Muscle of leg (tissue), 11 donors: ENCODE data around the gene SBNO2. TPM values are rescaled to one million over a fixed set of nuclear protein-coding genes. Genes with fewer than 3 reads are reported as not detected.
A peak's percentile ranks its signal among the peaks of the same experiment; 100 is the strongest.

Source experiments
- DNase-seq: peaks from one replicate; pipeline ENCODE4 v3.0.0; 2013
- H3K27ac ChIP-seq: one replicate; pipeline ENCODE4 v1.5.1; 2013; ENCODE audit warnings: mild to moderate bottlenecking, low read length, control low read depth
- H3K27me3 ChIP-seq: one replicate; pipeline ENCODE4 v1.6.1; 2013; ENCODE audit warnings: low read length; ENCODE audit not compliant: control insufficient read depth, insufficient read depth
- H3K36me3 ChIP-seq: one replicate; pipeline ENCODE4 v1.6.1; 2013; ENCODE audit warnings: low read length; ENCODE audit not compliant: control insufficient read depth, insufficient read depth
- H3K4me1 ChIP-seq: one replicate; pipeline ENCODE4 v1.6.1; 2013; ENCODE audit warnings: low read length; ENCODE audit not compliant: control insufficient read depth, insufficient read depth
- H3K4me3 ChIP-seq: one replicate; pipeline ENCODE4 v1.5.1; 2013; ENCODE audit warnings: low read length, control low read depth
- H3K9me3 ChIP-seq: replicated peaks from 2 replicates; pipeline ENCODE4 v1.6.1; 2013; ENCODE audit warnings: low read depth, low read length; ENCODE audit not compliant: control insufficient read depth
- WGBS: methylation state at CpG from one replicate; pipeline ENCODE4 v1.1.5; 2013; ENCODE audit warnings: missing lambda C conversion rate; ENCODE audit not compliant: insufficient coverage; 5-methylcytosine and 5-hydroxymethylcytosine counted together
- polyA plus RNA-seq, 8 donors: library from polyadenylated mRNA; unstranded; fragments of 120-200 nt; gene quantifications; one replicate each; pipeline versions ENCODE4 v1.2.1 to v1.2.3, GENCODE V29; 2013; ENCODE audit warnings: inconsistent platforms in 1 of 8, low replicate concordance in 1 of 8; ENCODE audit not compliant: insufficient read length in 8 of 8, insufficient read depth in 1 of 8
- total RNA-seq: library from RNA; stranded (reverse); fragments of 120-200 nt; gene quantifications from one replicate; pipeline ENCODE4 v1.2.4, GENCODE V29; 2013

SBNO2 gene
- total and polyA plus RNA-seq, 9 donors, result 7.4 to 16.7 (median 12.2) TPM

DNA sequence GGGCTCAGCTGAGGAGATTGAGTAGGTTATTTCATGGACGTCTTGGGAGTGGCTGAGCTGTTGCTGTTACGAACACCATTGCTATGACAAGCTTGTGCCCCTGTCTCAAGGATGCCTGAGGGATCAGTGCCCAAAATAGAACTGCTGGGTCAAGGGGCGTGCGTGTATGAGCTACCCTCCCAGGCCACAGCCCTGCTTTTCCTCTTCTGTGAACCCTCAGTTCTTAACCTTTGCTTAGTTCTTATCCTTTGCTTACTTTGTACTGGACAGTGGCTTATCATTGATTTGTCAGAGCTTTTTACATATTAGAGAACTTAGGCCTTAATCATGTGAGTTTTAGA is 98.1 kb downstream of the SBNO2 start:
- WGBS, result 78% methylated on average over 3 of the region's 4 CpGs
- Histone ChIP-seq H3K27me3 (peaks cover 23% of the 10 kb centered on the region), H3K4me1 (peaks cover 12% of the 10 kb centered on the region), H3K27ac (no peak overlapping the region), H3K36me3 (no peaks in the 10 kb centered on the region), H3K9me3 (no peaks in the 10 kb centered on the region), H3K4me3 (no peak overlapping the region)
- DNase-seq, result no peak

- Histone ChIP-seq H3K4me1 (peaks cover 17% of the 10 kb centered on the region), H3K27ac (no peak overlapping the region), H3K27me3 (peaks cover 36% of the 10 kb centered on the region), H3K36me3 (no peaks in the 10 kb centered on the region), H3K9me3 (no peaks in the 10 kb centered on the region), H3K4me3 (no peak overlapping the region)
- WGBS, result 69% methylated on average over 39 of the region's 54 CpGs
- DNase-seq, result peak; percentile 59
Measured at GRCh38 chr19:1074544-1075283, 99.4 kb downstream of the SBNO2 start.

DNA sequence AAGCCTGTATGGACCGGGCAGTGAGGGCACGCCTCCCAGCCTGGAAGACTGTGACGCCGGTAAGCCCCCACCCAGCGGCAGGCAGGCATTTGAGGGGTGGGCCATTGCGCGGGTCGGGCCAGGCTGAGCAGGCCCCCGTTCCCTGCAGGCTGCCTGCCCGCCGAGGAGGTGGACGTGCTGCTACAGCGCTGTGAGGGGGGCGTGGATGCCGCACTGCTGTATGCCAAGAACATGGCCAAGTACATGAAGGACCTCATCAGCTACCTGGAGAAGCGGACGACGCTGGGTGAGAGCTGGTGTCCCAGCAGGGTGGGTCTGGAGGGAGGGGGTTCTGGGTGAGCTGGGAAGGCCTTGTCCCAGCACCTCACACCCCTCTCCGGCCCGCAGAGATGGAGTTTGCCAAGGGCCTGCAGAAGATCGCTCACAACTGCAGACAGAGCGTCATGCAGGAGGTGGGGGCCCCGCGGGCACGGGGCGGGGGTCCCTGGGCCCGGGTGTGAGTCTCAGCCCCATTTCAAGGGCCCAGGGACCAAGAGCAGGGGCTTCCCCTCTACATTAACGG is 100.0 kb downstream of the SBNO2 start:
- WGBS, result 81% methylated on average over 21 of the region's 28 CpGs
- peaks cover 21% of the 10 kb centered on the region for H3K4me1 ChIP-seq

DNA sequence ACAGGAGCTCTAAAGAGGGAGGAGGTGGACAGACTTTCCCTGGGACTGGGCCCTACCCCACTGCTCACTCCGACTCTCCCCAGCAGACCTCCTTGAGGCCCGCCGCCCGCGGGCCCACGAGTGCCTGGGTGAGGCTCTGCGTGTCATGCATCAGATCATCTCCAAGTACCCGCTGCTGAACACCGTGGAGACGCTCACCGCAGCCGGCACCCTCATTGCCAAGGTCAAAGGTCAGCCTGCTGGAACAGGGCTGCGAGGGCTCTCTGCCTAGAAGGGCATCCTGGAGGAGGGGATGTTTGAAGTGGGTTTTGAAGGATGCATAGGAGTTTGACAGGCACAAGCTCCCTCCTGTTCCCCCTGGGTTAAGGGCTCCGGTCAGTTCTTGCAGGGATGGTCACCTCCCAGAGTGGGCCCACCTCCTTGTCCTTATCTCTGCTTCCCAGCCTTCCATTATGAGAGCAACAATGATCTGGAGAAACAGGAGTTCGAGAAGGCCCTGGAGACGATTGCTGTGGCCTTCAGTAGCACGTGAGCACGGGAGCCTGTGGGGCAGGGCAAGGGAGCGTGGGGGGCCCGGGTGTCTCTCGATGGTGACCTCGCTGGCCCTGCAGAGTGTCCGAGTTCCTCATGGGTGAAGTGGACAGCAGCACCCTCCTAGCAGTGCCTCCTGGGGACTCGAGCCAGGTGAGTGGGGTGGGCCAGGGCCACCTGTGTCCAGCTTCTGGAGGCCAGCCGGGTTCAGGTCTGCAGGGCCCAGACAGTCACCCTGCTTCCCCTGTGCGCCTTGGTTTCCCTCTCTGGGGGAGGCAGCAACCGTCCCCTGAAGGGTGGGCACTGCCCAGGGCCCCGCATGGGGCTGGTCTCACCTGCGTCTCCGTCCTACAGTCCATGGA is 100.8 kb downstream of the SBNO2 start:
- H3K27ac ChIP-seq, result no peak overlapping the region
- H3K9me3 ChIP-seq, result no peaks in the 10 kb centered on the region
- DNase-seq, result no peak
- WGBS, result 81% methylated on average over 23 of the region's 30 CpGs
- peaks cover 50% of the 10 kb centered on the region for H3K27me3 ChIP-seq
- H3K4me3 ChIP-seq, result no peak overlapping the region
- peaks cover 21% of the 10 kb centered on the region for H3K4me1 ChIP-seq
- H3K36me3 ChIP-seq, result no peaks in the 10 kb centered on the region

More for the DNA sequence above, 100.0 kb downstream of the SBNO2 start:
- no peak overlapping the region for H3K4me3 ChIP-seq
- no peak for DNase-seq
- peaks cover 42% of the 10 kb centered on the region for H3K27me3 ChIP-seq
- H3K36me3 ChIP-seq, result no peaks in the 10 kb centered on the region
- no peaks in the 10 kb centered on the region for H3K9me3 ChIP-seq
- H3K27ac ChIP-seq, result no peak overlapping the region

DNA sequence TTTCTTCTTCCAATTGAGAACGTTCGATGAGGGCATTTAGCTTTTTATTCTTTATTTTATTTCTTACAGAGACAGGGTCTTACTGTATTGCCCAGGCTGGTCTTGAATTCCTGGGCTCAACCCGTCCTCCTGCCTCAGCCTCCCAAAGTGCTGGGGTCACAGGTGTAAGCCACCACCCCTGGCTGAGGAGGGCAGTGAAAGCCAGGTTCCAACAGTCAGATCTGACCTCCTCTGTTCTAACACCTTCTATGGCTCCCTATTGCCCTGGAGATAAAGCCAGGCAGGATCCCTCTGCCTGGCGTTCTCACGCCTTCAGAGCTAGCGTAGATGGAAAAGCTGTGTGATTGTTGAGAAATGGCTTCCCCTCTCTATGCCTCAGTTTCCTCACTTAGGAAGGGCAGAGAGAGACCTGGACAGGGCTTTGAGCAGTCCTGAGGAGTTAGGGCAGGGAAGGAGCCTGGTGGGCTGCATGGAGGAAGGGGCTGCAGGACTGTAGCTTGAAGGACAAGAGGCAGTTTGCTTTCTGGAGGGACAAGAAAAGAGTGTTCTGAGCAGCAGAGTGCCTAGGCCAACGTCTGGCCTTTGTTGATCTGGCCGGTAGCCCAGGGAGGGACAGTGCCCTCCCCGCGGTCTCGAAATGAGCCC is 101.6 kb downstream of the SBNO2 start:
- Histone ChIP-seq H3K4me3 (no peak overlapping the region), H3K9me3 (no peaks in the 10 kb centered on the region), H3K27ac (no peak overlapping the region), H3K4me1 (peaks cover 22% of the 10 kb centered on the region), H3K36me3 (no peaks in the 10 kb centered on the region), H3K27me3 (peaks cover 58% of the 10 kb centered on the region)
- no peak for DNase-seq
- WGBS, result no CpG with 5 or more reads among the region's 11 CpGs

DNA sequence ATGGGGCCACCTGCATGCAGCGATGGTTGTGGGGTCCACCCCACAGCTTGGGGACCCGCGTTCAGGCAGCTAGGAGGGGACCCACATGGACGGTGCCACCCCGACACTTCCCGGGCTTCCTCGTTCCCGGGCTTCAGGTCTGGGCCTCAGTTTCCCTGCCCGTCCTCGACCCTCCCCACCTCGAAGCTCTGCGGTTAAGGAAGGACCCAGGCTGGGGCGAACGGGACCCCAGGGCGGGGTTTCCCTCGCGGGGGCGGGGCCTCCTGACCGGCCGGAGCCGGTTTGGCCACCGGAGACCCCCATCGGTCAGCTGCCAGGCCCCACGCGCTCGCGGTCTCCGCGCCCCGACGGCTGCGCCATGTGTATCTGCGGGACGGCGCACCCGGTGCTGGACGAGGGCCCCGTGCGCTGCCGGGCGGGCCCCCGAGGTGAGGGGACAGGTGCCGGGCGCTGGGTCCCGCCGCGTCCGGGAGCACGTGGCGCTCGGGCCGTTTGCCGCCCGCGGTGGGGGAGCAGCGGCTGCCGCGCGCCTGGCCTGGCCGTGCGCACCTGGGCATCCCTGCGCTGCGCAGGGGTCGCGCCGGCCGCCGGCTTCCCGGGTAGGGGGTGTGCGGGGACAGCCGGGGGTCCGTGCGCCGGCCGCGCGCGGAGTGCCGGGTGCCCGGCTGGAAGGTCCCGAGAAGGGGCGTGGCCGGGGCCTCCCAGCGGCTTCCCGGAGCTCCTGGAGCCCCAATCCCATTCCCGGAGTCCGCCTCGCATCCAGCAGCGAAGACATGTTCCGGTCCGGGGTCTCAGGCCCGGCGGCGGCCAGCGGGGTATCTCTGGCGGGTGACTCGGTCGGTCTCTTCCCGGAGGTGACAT is 102.9 kb downstream of the SBNO2 start:
- Histone ChIP-seq H3K4me1 (peaks cover 34% of the 10 kb centered on the region), H3K9me3 (no peaks in the 10 kb centered on the region), H3K36me3 (no peaks in the 10 kb centered on the region), H3K27me3 (peaks cover 71% of the 10 kb centered on the region), H3K27ac (no peak overlapping the region), H3K4me3 (no peak overlapping the region)
- 7% methylated on average over 99 of the region's 99 CpGs for WGBS
- no peak for DNase-seq

DNA sequence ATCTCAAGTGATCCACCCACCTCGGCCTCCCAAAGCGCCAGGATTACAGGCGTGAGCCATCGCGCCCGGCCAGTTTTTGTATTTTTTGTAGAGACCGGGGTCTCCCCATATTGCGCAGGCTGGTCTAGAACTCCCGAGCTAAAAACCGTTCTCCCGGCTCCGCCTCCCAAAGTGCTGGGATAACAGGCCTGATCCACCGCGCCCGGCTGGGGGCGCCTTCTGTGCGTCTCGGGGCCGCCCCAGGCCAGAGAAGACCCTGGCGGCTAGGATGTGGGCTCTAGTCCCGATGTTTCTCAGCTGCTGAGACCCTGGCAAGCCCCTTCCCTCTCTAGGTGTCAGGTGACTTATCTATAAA is 103.5 kb downstream of the SBNO2 start:
- Histone ChIP-seq H3K4me3 (no peak overlapping the region), H3K27me3 (peaks cover 76% of the 10 kb centered on the region), H3K27ac (no peak overlapping the region), H3K4me1 (peaks cover 34% of the 10 kb centered on the region), H3K36me3 (no peaks in the 10 kb centered on the region), H3K9me3 (no peaks in the 10 kb centered on the region)
- no peak for DNase-seq
- WGBS, result 19% methylated on average over 19 of the region's 21 CpGs

DNA sequence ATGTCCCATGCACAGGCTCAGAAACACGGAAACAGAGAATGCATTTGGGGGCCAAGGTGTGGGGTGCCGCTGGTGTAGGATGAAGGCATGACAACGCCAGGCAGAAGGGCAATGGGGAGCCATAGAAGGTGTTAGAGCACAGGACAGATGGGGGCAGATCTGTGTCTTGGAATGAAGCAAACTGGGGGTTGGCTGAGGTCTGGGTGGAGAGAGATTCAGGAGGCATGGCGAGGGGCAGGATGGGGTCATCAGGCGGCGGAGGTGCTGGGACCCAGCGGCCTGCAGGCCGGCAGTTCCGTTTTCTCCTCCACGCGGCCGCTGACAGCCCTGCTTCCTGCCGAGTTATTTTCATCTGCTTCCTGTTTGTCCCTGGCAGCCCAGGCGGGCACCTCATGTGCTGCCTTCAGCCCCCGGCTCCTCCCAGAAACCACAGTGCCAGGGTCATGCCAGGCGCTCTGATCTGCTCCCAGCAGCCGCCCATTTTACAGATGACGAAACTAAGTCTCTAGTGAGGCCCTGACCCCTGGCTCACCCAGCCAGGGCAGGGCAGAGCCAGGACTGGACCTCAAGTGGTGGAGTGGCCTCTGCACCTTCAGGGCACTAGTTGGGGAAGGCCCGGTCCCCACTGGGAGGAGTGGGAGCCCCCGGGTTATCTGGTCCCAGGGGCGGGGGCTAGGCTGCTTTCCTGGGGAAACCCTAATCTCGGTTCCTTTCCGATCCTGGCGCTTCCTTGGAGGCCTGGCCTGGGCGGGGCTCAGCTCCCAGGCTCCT is 104.9 kb downstream of the SBNO2 start:
- no peak overlapping the region for H3K4me3 ChIP-seq
- DNase-seq, result peak; percentile 72
- H3K27ac ChIP-seq, result no peak overlapping the region
- H3K9me3 ChIP-seq, result no peaks in the 10 kb centered on the region
- H3K27me3 ChIP-seq, result peaks cover 89% of the 10 kb centered on the region
- H3K36me3 ChIP-seq, result no peaks in the 10 kb centered on the region
- H3K4me1 ChIP-seq, result peaks cover 43% of the 10 kb centered on the region
- 54% methylated on average over 15 of the region's 25 CpGs for WGBS
